Body of pancreas (tissue), 4 donors: ENCODE data around the gene LRFN2.

ENCODE experiments used
- CTCF ChIP-seq, 7 experiments: fragments of 450-650 bp in 4 of 7; fragments of 200-600 bp in 3 of 7; sonication (generic) in 3 of 7; IDR thresholded peaks; one replicate each; pipeline ENCODE4 v1.5.1; 2016 to 2019; ENCODE audit warnings: antibody characterized with exemption in 7 of 7
- POLR2A ChIP-seq, 3 donors: fragments of 450-650 bp; IDR thresholded peaks; one replicate each; pipeline ENCODE4 v1.6.1; 2016; ENCODE audit warnings: antibody characterized with exemption in 3 of 3, mild to moderate bottlenecking in 2 of 3

- TF ChIP-seq POLR2A (IDR thresholded peaks at IDR 0.05) (no peak), CTCF (IDR thresholded peaks at IDR 0.05) (no peak)
Observed at GRCh38 chr6:40406175-40406574, 181.0 kb downstream of the LRFN2 start.
